GM12892 (cell line): Measurements from ENCODE around the gene AOC3.
"Not testable (repeated sequence)": the region's sequence is repeated elsewhere in the genome, so short reads cannot be mapped to it uniquely, and the experiment has no call there.

Experiments
- DNase-seq: peaks from one replicate; pipeline ENCODE4 v3.0.0; 2011; ENCODE audit not compliant: insufficient read length
- FAIRE-seq: peaks from 2 replicates; lab custom pipeline; 2011; peaks lifted over from hg19 to GRCh38; lab: Jason Lieb, UNC
- POLR2A ChIP-seq: IDR thresholded peaks from 2 replicates; pipeline ENCODE4 v1.6.1; 2011; ENCODE audit warnings: low read depth, low read length, control low read depth
- POLR2AphosphoS5 ChIP-seq: IDR thresholded peaks from 2 replicates; pipeline ENCODE4 v1.6.1; 2011; ENCODE audit warnings: low read depth, low read length, control low read depth
- TAF1 ChIP-seq: IDR thresholded peaks from 2 replicates; pipeline ENCODE4 v1.6.1; 2011; ENCODE audit warnings: low read depth, mild to moderate bottlenecking, control low read depth, low read length, borderline replicate concordance

Gene AOC3

GRCh38 chr17:42855048-42855596 lies 4.1 kb downstream of the AOC3 start:
- no peak for TF ChIP-seq POLR2AphosphoS5
- no peak for TF ChIP-seq TAF1
- no peak for TF ChIP-seq POLR2A
- FAIRE-seq: no peak
- DNase-seq: no peak

GRCh38 chr17:42856093-42856492 lies 5.1 kb downstream of the AOC3 start:
- not testable (repeated sequence) for DNase-seq, FAIRE-seq

GRCh38 chr17:42856516-42856915 lies 5.5 kb downstream of the AOC3 start:
- FAIRE-seq, DNase-seq: not testable (repeated sequence)

GRCh38 chr17:42857389-42857788 lies 6.4 kb downstream of the AOC3 start:
- TF ChIP-seq POLR2A (no peak), POLR2AphosphoS5 (no peak), TAF1 (no peak)
- DNase-seq: no peak
- no peak for FAIRE-seq

GRCh38 chr17:42865638-42866094 lies 14.7 kb downstream of the AOC3 start:
- no peak for DNase-seq
- TF ChIP-seq POLR2A (no peak), TAF1 (no peak), POLR2AphosphoS5 (no peak)
- FAIRE-seq: no peak

- FAIRE-seq (no peak), DNase-seq (no peak)
- TF ChIP-seq POLR2AphosphoS5: no peak
- no peak for TF ChIP-seq POLR2A
- no peak for TF ChIP-seq TAF1
Observed at GRCh38 chr17:42866216-42866615, 15.2 kb downstream of the AOC3 start.

- FAIRE-seq: no peak
Observed at GRCh38 chr17:42866631-42867575, 15.9 kb downstream of the AOC3 start.

GRCh38 chr17:42867694-42868261 lies 16.8 kb downstream of the AOC3 start:
- not testable (repeated sequence) for DNase-seq, FAIRE-seq

More at GRCh38 chr17:42866631-42867575, 15.9 kb downstream of the AOC3 start:
- TF ChIP-seq POLR2A (no peak), POLR2AphosphoS5 (no peak), TAF1 (no peak)
- DNase-seq: no peak

GRCh38 chr17:42868338-42868737 lies 17.3 kb downstream of the AOC3 start:
- TF ChIP-seq POLR2AphosphoS5 (no peak), POLR2A (no peak), TAF1 (no peak)
- FAIRE-seq (no peak), DNase-seq (no peak)

GRCh38 chr17:42871647-42872046 lies 20.6 kb downstream of the AOC3 start:
- TF ChIP-seq POLR2A (no peak), POLR2AphosphoS5 (no peak), TAF1 (no peak)
- FAIRE-seq: no peak
- no peak for DNase-seq

GRCh38 chr17:42872251-42872965 lies 21.4 kb downstream of the AOC3 start:
- no peak for FAIRE-seq

More at GRCh38 chr17:42872251-42872965, 21.4 kb downstream of the AOC3 start:
- DNase-seq: no peak
- TF ChIP-seq TAF1: no peak
- TF ChIP-seq POLR2AphosphoS5: no peak
- TF ChIP-seq POLR2A: no peak
